Coronary artery (tissue), 2 donors: ENCODE measurements around the gene CCDC192.
"Not testable (repeated sequence)": the region's sequence is repeated elsewhere in the genome, so short reads cannot be mapped to it uniquely, and the experiment has no call there.

ENCODE experiments used
- DNase-seq: peaks from one replicate; pipeline ENCODE4 v3.0.0-alpha.2; 2017; ENCODE audit warnings: low spot score
- H3K27ac ChIP-seq, 2 donors: fragments of 200-600 bp; sonication (generic); one replicate each; pipeline ENCODE4 v1.5.1; 2016 to 2019
- H3K4me3 ChIP-seq: fragments of 200-600 bp; sonication (generic); 2 replicates; pipeline ENCODE4 v1.5.1; 2016; ENCODE audit warnings: mild to moderate bottlenecking, moderate library complexity
- CTCF ChIP-seq: fragments of 200-600 bp; sonication (generic); IDR thresholded peaks from one replicate; pipeline ENCODE4 v1.5.1; 2019; ENCODE audit warnings: antibody characterized with exemption

The CCDC192 gene

GRCh38 chr5:127785098-127785927, 82.1 kb downstream of the CCDC192 start:
- DNase-seq: no peak
- no peak overlapping the region for H3K27ac ChIP-seq
- TF ChIP-seq CTCF: no peak
- no peak overlapping the region for H3K4me3 ChIP-seq

GRCh38 chr5:127791439-127791838, 88.2 kb downstream of the CCDC192 start:
- no peak for DNase-seq
- no peak for TF ChIP-seq CTCF
- Histone ChIP-seq H3K4me3 (no peak overlapping the region), H3K27ac (no peak overlapping the region)

- not testable (repeated sequence) for H3K27ac ChIP-seq, DNase-seq, H3K4me3 ChIP-seq
Observed at GRCh38 chr5:127791908-127792307, 88.7 kb downstream of the CCDC192 start.

DNA sequence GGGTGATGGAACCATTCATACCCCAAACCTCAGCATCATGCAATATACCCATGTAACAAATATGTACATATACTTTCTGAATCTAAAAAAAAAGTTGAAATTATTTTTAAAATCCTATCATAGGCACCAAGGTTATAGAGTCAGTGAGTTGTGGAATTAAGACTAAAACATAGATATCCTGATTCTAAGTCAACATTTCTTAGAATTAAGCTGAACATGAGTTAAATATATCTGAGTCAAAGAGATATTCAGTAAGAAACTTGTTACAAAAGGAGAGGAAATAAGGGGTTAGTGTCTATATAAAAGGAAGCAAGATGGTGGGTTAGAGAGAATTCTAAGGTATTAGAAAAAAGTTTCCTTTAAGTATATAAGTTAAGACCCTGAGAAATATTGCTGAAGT, 89.9 kb downstream of the CCDC192 start:
- no peak for TF ChIP-seq CTCF
- no peak overlapping the region for H3K27ac ChIP-seq
- no peak for DNase-seq
- no peak overlapping the region for H3K4me3 ChIP-seq

DNA sequence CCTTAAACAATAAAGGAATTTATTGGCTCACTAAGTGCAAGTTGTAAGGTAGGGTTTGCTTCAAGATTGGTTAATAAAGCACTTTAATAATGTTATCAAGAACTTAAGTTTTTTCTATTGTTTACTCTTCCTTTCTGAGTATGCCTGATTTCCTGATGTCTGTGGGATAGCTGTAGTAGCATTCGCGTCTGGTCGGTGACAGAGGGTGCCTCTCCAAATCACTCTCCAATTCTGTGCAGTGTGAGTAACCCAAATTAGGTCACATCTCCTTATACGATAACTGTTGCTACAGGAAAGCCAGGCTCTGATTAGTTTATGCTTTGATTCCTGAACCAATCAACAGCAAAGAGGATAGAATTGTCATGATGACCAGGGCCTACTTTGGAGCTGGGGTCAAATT, 90.7 kb downstream of the CCDC192 start:
- no peak overlapping the region for H3K4me3 ChIP-seq
- no peak for DNase-seq
- no peak overlapping the region for H3K27ac ChIP-seq
- TF ChIP-seq CTCF: no peak

GRCh38 chr5:127796211-127796610, 93.0 kb downstream of the CCDC192 start:
- TF ChIP-seq CTCF: no peak
- no peak overlapping the region for H3K27ac ChIP-seq
- no peak overlapping the region for H3K4me3 ChIP-seq
- DNase-seq: no peak

GRCh38 chr5:127799293-127799905, 96.2 kb downstream of the CCDC192 start:
- TF ChIP-seq CTCF: no peak
- Histone ChIP-seq H3K4me3 (no peak overlapping the region), H3K27ac (no peak overlapping the region)
- no peak for DNase-seq
